Neuron (in vitro differentiated cells): ENCODE results near the gene CTAGE1.
"Not testable (repeated sequence)": the region's sequence is repeated elsewhere in the genome, so short reads cannot be mapped to it uniquely, and the experiment has no call there.

Source experiments
- H2AFZ ChIP-seq: one replicate; pipeline ENCODE4 v1.6.1; 2013; ENCODE audit warnings: low read depth, mild to moderate bottlenecking, inconsistent platforms, low read length, moderate library complexity
- H3K27me3 ChIP-seq: one replicate; pipeline ENCODE4 v1.6.1; 2013; ENCODE audit warnings: low read length; ENCODE audit not compliant: insufficient read depth
- H3K36me3 ChIP-seq: one replicate; pipeline ENCODE4 v1.6.1; 2013; ENCODE audit warnings: low read length; ENCODE audit not compliant: insufficient read depth
- H3K4me1 ChIP-seq: one replicate; pipeline ENCODE4 v1.6.1; 2013; ENCODE audit warnings: low read length; ENCODE audit not compliant: insufficient read depth
- H3K4me3 ChIP-seq: 2 replicates; pipeline ENCODE4 v1.5.1; 2013; ENCODE audit warnings: mild to moderate bottlenecking, low read length, moderate library complexity
- H3K9me3 ChIP-seq: one replicate; pipeline ENCODE4 v1.6.1; 2013; ENCODE audit warnings: low read length

The CTAGE1 gene

GRCh38 chr18:22398464-22398863 lies 19.3 kb downstream of the CTAGE1 start:
- H3K27me3 ChIP-seq = no peaks in the 10 kb centered on the region
- no peaks in the 10 kb centered on the region for H3K4me1 ChIP-seq
- no peak overlapping the region for H2AFZ ChIP-seq
- no peaks in the 10 kb centered on the region for H3K9me3 ChIP-seq
- H3K4me3 ChIP-seq = no peak overlapping the region
- no peaks in the 10 kb centered on the region for H3K36me3 ChIP-seq

DNA sequence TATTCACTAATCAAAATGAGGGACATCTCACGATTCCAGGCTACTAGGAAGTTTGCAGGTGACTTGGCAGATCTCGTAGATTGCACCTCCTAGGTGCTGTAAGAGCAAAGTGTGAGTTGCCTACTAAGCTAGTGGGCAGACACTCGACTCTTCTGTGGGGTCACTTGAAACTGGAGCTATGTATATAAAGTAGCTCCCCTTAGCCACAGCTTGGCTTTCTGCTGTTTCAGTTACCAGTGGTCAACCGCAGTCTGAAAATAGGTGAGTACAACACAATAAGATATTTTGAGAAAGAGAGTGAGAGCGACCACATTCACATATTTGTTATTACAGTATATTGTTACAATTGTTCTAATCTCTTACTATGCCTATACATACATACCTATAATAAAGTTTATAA lies 23.3 kb downstream of the CTAGE1 start:
- Histone ChIP-seq H3K27me3 (no peaks in the 10 kb centered on the region), H2AFZ (no peak overlapping the region), H3K9me3 (no peaks in the 10 kb centered on the region), H3K4me3 (no peak overlapping the region), H3K4me1 (no peaks in the 10 kb centered on the region), H3K36me3 (no peaks in the 10 kb centered on the region)

DNA sequence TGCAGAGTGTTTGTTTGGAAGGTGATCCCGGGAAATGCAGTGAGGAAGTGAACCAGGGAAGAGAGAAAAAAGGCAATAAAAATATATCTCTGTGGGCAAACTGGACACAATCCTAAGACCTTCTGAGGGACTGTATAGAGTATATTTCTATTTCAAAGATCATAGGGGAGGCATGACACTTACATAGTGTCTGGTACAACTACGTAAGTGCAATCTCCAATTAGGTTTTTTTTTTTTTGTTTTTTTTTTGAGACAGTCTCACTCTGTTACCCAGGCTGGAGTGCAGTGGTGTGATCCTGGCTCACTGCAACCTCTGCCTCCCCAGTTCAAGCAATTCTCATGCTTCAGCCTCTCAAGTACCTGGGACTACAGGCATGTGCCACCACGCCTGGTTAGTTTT lies 24.6 kb downstream of the CTAGE1 start:
- not testable (repeated sequence) for H2AFZ ChIP-seq, H3K27me3 ChIP-seq, H3K4me1 ChIP-seq, H3K9me3 ChIP-seq, H3K36me3 ChIP-seq, H3K4me3 ChIP-seq

- Histone ChIP-seq H3K27me3 (no peaks in the 10 kb centered on the region), H3K4me3 (no peak overlapping the region), H3K4me1 (no peaks in the 10 kb centered on the region), H3K9me3 (no peaks in the 10 kb centered on the region), H3K36me3 (no peaks in the 10 kb centered on the region), H2AFZ (no peak overlapping the region)
Observed at GRCh38 chr18:22391407-22392345, 26.0 kb downstream of the CTAGE1 start.

GRCh38 chr18:22387787-22388186 lies 29.9 kb downstream of the CTAGE1 start:
- H3K4me3 ChIP-seq = no peak overlapping the region
- H3K27me3 ChIP-seq = no peaks in the 10 kb centered on the region
- H3K36me3 ChIP-seq = no peaks in the 10 kb centered on the region
- no peak overlapping the region for H2AFZ ChIP-seq
- H3K4me1 ChIP-seq = no peaks in the 10 kb centered on the region
- H3K9me3 ChIP-seq = no peaks in the 10 kb centered on the region

- Histone ChIP-seq H3K9me3 (no peaks in the 10 kb centered on the region), H3K4me1 (no peaks in the 10 kb centered on the region), H2AFZ (no peak overlapping the region), H3K27me3 (no peaks in the 10 kb centered on the region), H3K36me3 (no peaks in the 10 kb centered on the region), H3K4me3 (no peak overlapping the region)
Observed at GRCh38 chr18:22387364-22387763, 30.4 kb downstream of the CTAGE1 start.

- Histone ChIP-seq H3K36me3 (no peaks in the 10 kb centered on the region), H3K9me3 (no peaks in the 10 kb centered on the region), H3K4me3 (no peak overlapping the region), H3K4me1 (no peaks in the 10 kb centered on the region), H3K27me3 (no peaks in the 10 kb centered on the region), H2AFZ (no peak overlapping the region)
Observed at GRCh38 chr18:22385718-22386117, 32.0 kb downstream of the CTAGE1 start.

GRCh38 chr18:22378672-22379282 lies 38.9 kb downstream of the CTAGE1 start:
- Histone ChIP-seq H3K4me3 (no peak overlapping the region), H3K27me3 (no peaks in the 10 kb centered on the region), H2AFZ (no peak overlapping the region), H3K9me3 (no peaks in the 10 kb centered on the region), H3K36me3 (no peaks in the 10 kb centered on the region), H3K4me1 (no peaks in the 10 kb centered on the region)

GRCh38 chr18:22377769-22378168 lies 39.9 kb downstream of the CTAGE1 start:
- no peak overlapping the region for H3K4me3 ChIP-seq
- no peaks in the 10 kb centered on the region for H3K9me3 ChIP-seq
- H3K27me3 ChIP-seq = no peaks in the 10 kb centered on the region
- no peaks in the 10 kb centered on the region for H3K4me1 ChIP-seq
- no peak overlapping the region for H2AFZ ChIP-seq
- H3K36me3 ChIP-seq = no peaks in the 10 kb centered on the region

DNA sequence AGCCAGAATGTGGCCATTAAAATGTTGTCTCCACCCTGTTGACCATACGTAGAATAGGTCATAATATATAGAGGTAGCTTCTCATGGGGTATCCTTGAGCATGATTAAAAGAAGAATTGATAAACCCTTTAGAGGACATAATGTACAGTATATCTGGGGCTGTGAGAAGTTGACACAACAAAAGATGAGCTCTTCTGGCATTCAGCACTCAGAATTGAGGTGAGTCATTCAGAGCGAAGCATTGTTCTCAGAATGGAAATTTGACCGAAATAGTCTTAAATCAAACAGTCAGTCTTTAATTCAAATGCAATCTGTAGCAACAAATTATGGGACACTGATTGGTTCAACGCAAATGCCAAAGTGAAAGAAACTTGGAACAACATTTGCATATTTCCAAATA lies 47.3 kb downstream of the CTAGE1 start:
- H3K9me3 ChIP-seq = no peaks in the 10 kb centered on the region
- no peaks in the 10 kb centered on the region for H3K4me1 ChIP-seq
- H3K27me3 ChIP-seq = no peaks in the 10 kb centered on the region
- no peak overlapping the region for H2AFZ ChIP-seq
- no peak overlapping the region for H3K4me3 ChIP-seq
- no peaks in the 10 kb centered on the region for H3K36me3 ChIP-seq

- Histone ChIP-seq H2AFZ (no peak overlapping the region), H3K27me3 (no peaks in the 10 kb centered on the region), H3K4me1 (no peaks in the 10 kb centered on the region), H3K9me3 (no peaks in the 10 kb centered on the region), H3K36me3 (no peaks in the 10 kb centered on the region), H3K4me3 (no peak overlapping the region)
Observed at GRCh38 chr18:22368021-22368420, 49.7 kb downstream of the CTAGE1 start.

DNA sequence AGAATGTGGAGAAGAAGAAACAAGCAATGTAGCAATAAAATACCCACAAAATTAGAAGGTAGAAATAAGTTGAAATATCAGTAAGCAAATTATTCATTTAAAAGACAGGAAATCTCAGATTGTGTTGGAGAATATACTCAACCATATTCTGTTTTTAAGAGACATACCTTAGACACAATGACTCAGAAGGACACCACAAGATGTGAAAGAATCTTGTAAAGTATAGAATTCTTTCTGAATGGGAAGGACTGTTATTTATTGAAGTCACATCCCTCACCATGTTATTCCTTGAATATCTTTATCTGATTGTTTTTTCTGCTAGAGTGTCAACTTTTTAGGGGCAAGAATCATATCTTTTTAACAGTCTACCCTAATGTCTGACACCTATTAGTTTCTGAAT lies 50.4 kb downstream of the CTAGE1 start:
- no peaks in the 10 kb centered on the region for H3K4me1 ChIP-seq
- peaks cover 3% of the 10 kb centered on the region for H3K27me3 ChIP-seq
- no peaks in the 10 kb centered on the region for H3K9me3 ChIP-seq
- no peak overlapping the region for H2AFZ ChIP-seq
- no peak overlapping the region for H3K4me3 ChIP-seq
- H3K36me3 ChIP-seq = no peaks in the 10 kb centered on the region

DNA sequence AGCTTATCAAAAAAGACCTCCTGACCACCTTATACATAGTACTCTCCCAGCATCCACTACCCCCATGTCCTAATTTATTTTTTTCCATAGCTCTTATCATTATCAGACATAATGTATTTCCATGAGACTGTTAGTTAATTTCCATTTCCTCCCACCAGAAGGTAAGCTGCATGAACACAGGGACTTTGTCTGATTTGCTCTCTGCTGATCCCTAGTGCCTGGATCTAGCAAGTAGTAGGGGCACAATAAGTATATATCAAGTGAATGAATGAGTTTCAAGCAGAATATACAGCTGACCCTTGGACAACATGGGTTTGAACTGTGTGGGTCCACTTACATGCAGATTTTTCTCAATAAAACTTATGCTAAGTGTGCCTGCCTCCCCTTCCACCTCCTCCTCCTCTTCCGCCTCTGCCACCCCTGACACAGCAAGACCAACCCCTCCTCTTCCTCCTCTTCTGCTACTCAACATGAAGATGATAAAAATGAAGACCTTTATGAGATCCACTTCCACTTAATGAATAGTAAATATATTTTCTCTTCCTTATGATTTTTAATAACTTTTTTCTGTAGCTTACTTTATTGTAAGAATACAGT lies 53.8 kb downstream of the CTAGE1 start:
- no peak overlapping the region for H2AFZ ChIP-seq
- no peaks in the 10 kb centered on the region for H3K36me3 ChIP-seq
- no peaks in the 10 kb centered on the region for H3K9me3 ChIP-seq
- H3K4me3 ChIP-seq = no peak overlapping the region
- H3K27me3 ChIP-seq = peaks cover 3% of the 10 kb centered on the region
- H3K4me1 ChIP-seq = no peaks in the 10 kb centered on the region
